ENCODE measurements around the gene CPSF6. TPM values are rescaled to one million over a fixed set of nuclear protein-coding genes. Genes with fewer than 3 reads are reported as not detected.
A peak's percentile ranks its signal among the peaks of the same experiment; 100 is the strongest.
"Not testable (repeated sequence)": the region's sequence is repeated elsewhere in the genome, so short reads cannot be mapped to it uniquely, and the experiment has no call there.

CPSF6 gene
- total RNA-seq, 1 experiment from 2014 or later, result 104 TPM

DNA sequence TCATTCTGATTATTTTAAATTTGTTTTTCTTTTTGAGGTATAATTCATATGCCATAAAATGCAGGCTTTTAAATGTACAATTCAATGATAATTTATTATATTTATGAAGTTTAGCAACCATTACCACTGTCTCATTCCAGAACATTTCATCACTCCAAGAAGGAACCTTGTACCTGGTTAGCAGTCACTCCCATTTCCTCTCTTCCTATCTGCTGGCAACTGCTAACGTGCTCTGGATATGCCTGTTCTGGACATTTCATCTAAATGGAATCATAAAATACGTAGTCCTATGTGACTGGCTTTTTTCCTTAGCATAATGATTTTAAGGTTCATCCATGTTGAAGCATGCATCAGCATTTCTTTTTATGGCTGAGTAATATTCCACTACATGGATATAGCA is 15.5 kb downstream of the CPSF6 start:
- no peak for DNase-seq (ENCODE audit: low spot score)

DNA sequence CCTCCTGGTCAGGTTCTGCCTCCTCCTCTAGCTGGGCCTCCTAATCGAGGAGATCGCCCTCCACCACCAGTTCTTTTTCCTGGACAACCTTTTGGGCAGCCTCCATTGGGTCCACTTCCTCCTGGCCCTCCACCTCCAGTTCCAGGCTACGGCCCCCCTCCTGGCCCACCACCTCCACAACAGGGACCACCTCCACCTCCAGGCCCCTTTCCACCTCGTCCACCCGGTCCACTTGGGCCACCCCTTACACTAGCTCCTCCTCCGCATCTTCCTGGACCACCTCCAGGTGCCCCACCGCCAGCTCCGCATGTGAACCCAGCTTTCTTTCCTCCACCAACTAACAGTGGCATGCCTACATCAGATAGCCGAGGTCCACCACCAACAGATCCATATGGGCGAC is 19.3 kb downstream of the CPSF6 start:
- no peak for DNase-seq (ENCODE audit: low spot score)

GRCh38 chr12:69262264-69262974 is 23.1 kb downstream of the CPSF6 start:
- no peak for DNase-seq (ENCODE audit: low spot score)

DNA sequence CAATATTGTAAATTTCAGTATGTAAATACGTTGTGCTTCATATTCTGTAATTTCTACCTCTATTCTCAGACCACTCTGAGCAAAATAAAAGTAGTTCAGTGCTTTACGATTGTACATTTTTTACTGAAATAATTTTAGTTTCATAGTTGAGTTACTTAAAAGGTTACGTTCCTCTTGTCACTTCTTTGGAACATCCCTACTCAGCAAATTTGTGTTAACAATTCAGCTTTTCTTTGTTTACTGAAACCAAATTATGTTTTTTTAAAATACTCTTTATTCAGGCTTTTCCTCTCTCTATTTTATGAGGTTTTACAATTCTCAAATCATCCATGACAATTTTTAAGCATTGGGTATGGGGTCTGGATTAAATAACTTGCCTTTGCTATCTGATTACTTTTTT is 25.8 kb downstream of the CPSF6 start:
- DNase-seq (ENCODE audit: low spot score), result no peak

- not testable (repeated sequence) for DNase-seq (ENCODE audit: low spot score)
Observed at GRCh38 chr12:69265633-69266032, 26.3 kb downstream of the CPSF6 start.

- DNase-seq (ENCODE audit: low spot score), result no peak
Observed at GRCh38 chr12:69266036-69266635, 26.8 kb downstream of the CPSF6 start.

GRCh38 chr12:69269736-69270135 is 30.4 kb downstream of the CPSF6 start:
- DNase-seq (ENCODE audit: low spot score), result no peak

DNA sequence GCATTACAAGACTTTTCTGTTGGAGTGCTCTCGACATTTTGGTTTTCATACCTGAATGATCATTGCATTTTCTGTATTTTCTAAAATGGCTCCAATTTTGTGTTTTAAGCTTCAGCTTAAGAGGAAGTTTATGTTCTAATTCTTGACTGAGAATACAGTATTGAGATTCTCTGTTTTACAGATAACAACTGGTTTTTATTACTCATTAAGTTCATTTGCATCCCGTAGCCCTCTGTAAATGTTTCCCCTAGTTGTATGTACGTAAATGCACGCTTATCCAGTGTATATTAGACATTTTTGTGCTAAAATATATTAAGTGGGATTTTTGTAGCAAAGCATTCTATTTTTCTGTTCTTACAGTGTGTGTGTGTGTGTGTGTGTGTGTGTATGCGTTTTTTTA is 33.1 kb downstream of the CPSF6 start:
- no peak for DNase-seq (ENCODE audit: low spot score)

GRCh38 chr12:69274861-69275260 is 35.5 kb downstream of the CPSF6 start:
- no peak for DNase-seq (ENCODE audit: low spot score)

DNA sequence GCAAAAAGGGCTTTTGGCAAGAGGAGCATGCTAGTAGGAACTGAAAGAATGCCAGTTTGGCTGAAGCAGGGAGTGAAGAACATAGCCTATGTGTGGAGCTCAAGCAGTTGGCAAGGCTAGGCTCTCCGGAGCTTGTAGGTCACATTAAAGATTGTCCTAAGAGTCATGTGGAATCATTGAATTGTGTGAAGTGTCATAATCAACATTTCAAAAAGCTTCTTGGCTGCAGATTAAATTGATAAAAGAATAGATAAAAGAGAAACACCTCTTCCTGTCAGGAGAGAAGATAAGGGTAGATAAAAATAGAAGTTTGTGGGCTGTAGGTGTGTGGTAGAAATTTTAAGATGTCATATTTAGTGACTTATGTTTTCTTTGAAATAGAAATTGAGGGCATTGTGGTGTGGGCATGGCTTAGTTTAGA is 36.1 kb downstream of the CPSF6 start:
- no peak for DNase-seq (ENCODE audit: low spot score)

DNA sequence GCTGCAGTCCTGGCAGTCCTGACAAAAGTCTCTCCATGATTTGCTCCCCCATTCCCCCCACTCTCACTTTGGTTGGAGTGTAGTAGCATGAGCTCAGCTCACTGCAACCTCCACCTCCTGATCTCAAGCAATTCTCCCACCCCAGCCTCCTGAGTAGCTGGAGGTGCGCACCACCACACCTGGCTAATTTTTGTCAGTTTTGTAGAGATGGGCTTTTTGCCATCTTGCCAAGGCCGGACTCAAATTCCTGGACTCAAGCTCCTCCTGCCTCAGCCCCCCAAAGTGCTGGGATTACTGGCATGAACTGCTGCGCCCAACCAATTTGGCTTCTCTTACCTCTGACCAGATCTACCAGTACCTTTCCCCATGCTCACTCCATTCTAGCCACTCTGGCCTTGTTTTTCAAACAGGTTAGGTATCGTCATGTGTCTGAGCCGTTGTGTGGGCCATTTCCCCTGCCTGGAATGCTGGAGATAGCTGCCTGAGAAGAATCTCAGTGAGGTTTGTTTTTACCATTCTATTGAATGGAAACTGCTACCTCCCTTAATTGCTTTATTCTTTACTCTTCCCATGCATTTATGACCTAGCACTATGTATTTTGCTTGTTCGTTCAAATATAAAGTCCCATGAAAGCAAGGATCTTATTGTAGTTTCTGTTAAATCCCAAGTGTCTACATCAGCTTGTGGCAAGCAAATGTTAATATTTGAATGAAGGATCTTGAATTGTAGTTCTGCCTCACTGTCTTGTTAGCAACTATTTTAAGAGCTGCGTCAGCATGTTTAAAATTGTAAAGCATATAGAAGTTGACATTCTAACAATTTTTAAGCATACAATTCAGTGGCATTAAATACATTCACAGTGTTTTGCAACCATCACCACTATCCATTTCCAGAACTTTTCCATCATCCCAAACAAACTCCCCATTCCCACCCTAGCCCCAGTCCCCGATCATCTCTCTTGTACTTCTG is 39.7 kb downstream of the CPSF6 start:
- DNase-seq (ENCODE audit: low spot score), result no peak

DNA sequence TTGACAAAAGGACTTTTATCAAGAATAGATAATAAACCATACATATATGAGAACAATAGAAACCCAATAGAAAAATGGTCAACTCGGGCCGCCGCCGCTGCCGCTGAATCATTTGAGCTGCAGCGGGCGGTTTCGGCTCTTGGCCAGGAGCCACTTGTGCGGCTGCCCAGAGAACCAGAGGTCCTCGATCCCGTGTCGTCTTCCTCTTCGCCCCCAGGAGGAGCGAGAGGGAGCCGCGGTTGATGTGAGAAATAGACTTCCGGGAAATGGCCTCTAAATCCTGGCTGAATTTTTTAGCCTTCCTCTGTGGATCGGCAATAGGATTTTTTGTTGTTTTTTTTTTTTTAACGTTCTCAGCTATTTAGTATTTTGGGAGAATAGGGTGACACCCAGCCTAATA is 44.8 kb downstream of the CPSF6 start:
- DNase-seq (ENCODE audit: low spot score), result peak; percentile 83

DNA sequence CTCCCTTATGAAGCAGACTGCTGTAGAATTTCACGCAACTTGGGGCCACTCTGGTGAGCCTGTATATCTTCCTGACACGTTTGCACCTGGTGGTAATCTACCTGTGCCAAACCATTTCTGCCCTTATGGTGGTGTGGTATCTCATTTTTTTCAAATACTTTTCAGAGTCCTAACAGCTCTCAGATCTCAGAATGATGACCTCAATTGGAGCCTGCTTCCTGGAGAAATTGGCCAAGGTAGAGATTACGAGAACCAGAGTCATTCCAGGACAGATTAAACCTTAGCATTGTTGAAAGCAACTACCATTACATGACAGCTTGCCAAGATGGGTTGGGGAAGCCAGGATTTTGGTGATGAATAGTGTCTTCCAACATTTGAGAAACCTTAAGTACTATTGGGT is 48.2 kb downstream of the CPSF6 start:
- no peak for DNase-seq (ENCODE audit: low spot score)

- peak; percentile 97 for DNase-seq (ENCODE audit: low spot score)
Observed at GRCh38 chr12:69290545-69291277, 51.3 kb downstream of the CPSF6 start.

DNA sequence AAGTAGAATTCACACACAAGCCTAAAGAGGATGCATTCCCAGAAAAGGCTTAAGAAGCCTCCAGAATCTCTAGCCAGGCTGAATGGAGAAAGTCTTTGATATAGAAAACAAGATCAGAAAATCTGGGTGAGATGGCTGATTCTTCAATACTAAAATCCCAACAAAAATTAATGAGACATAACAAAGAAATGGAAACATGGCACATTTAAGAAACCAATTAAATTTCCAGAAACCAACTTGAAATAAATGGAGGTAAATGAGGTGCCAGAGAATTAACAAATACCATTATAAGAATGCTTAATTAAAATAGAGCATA is 51.9 kb downstream of the CPSF6 start:
- no peak for DNase-seq (ENCODE audit: low spot score)

DNA sequence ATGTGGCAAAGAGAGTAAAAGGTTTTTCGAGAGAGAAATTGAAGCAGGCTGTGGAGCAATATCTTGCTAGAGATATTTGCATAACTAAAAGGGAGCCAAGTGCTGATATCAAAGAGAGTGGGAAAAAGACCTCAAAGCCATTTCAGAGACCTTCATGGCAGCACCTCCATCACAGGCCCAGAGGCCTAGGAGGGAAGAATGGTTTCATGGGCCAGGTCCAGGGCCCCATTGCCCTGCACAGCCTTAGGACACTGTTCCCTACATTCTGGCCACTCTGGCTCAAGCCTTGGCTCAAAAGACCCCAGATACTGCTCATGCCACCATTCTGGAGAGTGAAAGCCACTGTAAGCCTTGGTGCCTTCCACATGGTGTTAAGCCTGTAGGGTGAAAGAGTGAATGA is 58.8 kb downstream of the CPSF6 start:
- no peak for DNase-seq (ENCODE audit: low spot score)

GRCh38 chr12:69298947-69299346 is 59.6 kb downstream of the CPSF6 start:
- DNase-seq (ENCODE audit: low spot score), result no peak

GRCh38 chr12:69304284-69304683 is 64.9 kb downstream of the CPSF6 start:
- no peak for DNase-seq (ENCODE audit: low spot score)

DNA sequence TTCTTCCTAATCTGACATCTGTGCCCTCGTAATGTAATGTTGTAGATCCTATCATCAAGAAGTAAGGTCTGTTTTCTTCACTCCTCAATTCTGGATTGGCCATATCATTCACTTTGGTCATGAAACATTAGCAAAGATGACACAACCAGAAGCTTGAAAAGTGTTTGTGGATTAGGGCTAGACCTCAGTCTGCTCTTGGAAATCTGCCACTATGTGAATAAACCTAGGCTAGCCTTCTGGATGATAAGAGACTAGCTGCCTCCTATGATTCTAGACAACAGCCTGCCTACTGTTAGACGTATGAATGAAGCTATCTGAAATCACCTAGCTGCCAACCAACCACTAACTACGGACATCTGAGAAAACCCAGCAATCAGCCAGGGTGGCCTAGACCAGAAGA is 70.1 kb downstream of the CPSF6 start:
- DNase-seq (ENCODE audit: low spot score), result no peak

- no peak for DNase-seq (ENCODE audit: low spot score)
Observed at GRCh38 chr12:69313209-69313608, 73.8 kb downstream of the CPSF6 start.

GRCh38 chr12:69316784-69317183 is 77.4 kb downstream of the CPSF6 start:
- DNase-seq (ENCODE audit: low spot score), result not testable (repeated sequence)

DNA sequence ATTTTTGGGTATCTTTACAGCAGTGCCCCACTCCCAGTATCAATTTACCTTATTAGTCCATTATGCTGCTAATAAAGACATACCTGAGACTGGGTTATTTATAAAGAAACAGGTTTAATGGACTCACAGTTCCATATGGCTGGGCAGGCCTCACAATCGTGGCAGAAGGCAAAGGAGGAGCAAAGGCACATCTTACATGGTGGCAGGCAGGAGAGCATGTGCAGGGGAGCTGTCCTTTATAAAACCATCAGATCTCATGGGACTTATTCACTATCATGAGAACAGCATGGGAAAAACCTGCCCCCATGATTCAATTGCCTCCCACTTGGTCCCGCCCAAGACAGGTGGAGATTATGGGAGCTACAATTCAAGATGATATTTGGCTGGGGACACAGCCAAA is 77.9 kb downstream of the CPSF6 start:
- not testable (repeated sequence) for DNase-seq (ENCODE audit: low spot score)
